GM12892 (cell line): Measurements from ENCODE around the gene GALNT14.

ENCODE experiments used
- POLR2A ChIP-seq: IDR thresholded peaks from 2 replicates; pipeline ENCODE4 v1.6.1; 2011; ENCODE audit warnings: low read depth, low read length, control low read depth
- POLR2AphosphoS5 ChIP-seq: IDR thresholded peaks from 2 replicates; pipeline ENCODE4 v1.6.1; 2011; ENCODE audit warnings: low read depth, low read length, control low read depth
- TAF1 ChIP-seq: IDR thresholded peaks from 2 replicates; pipeline ENCODE4 v1.6.1; 2011; ENCODE audit warnings: low read depth, mild to moderate bottlenecking, control low read depth, low read length, borderline replicate concordance

- no peak for TF ChIP-seq POLR2A
- no peak for TF ChIP-seq POLR2AphosphoS5
- TF ChIP-seq TAF1, result no peak
Measured at GRCh38 chr2:30966786-30967185, 171.5 kb downstream of the GALNT14 start.
